SK-N-SH treated with all-trans-retinoic acid at 6 μM for 48 hours (cell line): Measurements from ENCODE around the gene KBTBD13.

ENCODE experiments used
- ARNTL ChIP-seq: fragments of 450-650 bp; formaldehyde crosslinking; IDR thresholded peaks from 2 replicates; pipeline ENCODE4 v1.5.0; 2020; ENCODE audit warnings: low read depth, mild to moderate bottlenecking, moderate library complexity, borderline replicate concordance
- CSDC2 ChIP-seq: fragments of 250-450 bp; sonication (Bioruptor Pico); IDR thresholded peaks from 2 replicates; pipeline ENCODE4 v1.5.0; 2020; ENCODE audit warnings: mild to moderate bottlenecking, moderate library complexity
- TCF4 ChIP-seq: fragments of 250-450 bp; sonication (Bioruptor Pico); IDR thresholded peaks from 2 replicates; pipeline ENCODE4 v1.8.0; 2021; ENCODE audit warnings: mild to moderate bottlenecking, moderate library complexity, borderline replicate concordance
- TF ChIP-seq, protein P1 (sequence below): fragments of 250-450 bp; sonication (Bioruptor Pico); IDR thresholded peaks from 2 replicates; pipeline ENCODE4 v1.8.0; 2021; ENCODE audit warnings: low read depth, mild to moderate bottlenecking, moderate library complexity, borderline replicate concordance
- TF ChIP-seq, protein P2 (sequence below): fragments of 250-450 bp; sonication (Bioruptor Pico); IDR thresholded peaks from 2 replicates; pipeline ENCODE4 v1.5.0; 2020; ENCODE audit warnings: mild to moderate bottlenecking, moderate library complexity
- TF ChIP-seq, protein P3 (sequence below): fragments of 250-450 bp; sonication (Bioruptor Pico); IDR thresholded peaks from 2 replicates; pipeline ENCODE4 v1.5.1; 2021; ENCODE audit warnings: mild to moderate bottlenecking, moderate library complexity

DNA sequence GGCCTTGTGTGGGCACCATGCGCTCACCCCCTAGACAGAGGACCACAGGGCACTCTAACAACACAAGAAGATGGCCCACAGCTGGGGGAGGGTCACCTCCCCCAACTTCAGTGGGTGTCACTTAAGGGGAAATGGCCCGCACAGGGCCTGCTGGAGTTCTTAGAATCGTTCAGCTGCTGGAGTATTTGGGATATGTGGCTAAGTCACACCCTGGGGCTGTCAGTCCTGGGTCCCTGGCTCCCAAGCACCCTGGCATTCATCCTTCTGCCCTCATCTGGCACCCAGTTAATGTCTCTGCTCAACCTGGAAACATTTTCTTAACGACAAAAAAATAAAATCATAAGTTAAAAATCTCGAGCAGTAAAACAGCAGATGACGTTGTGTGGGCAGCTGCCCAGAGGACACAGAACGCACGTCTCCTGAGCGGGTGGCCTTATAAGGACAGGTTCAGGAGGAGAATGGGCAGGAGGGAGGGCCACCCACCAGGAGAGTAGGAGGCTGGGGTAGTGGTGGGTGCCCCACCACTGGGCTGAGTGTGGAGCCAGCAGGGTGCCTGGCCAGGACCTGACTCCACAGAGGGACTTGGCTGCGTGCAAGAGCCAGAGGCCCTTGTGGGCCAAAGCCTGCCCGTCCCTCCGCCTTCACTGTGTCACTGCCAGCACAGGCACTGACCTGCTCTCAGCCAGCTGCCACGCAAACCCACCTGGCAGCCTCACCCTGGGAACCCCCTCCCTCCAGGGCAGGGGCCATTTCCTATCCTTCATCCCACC lies 11.5 kb downstream of the KBTBD13 start:
- TF ChIP-seq ARNTL (no peak), TCF4 (CRISPR knock-in tag) (no peak), CSDC2 (CRISPR knock-in tag) (no peak)
- TF ChIP-seq, protein P1, sequence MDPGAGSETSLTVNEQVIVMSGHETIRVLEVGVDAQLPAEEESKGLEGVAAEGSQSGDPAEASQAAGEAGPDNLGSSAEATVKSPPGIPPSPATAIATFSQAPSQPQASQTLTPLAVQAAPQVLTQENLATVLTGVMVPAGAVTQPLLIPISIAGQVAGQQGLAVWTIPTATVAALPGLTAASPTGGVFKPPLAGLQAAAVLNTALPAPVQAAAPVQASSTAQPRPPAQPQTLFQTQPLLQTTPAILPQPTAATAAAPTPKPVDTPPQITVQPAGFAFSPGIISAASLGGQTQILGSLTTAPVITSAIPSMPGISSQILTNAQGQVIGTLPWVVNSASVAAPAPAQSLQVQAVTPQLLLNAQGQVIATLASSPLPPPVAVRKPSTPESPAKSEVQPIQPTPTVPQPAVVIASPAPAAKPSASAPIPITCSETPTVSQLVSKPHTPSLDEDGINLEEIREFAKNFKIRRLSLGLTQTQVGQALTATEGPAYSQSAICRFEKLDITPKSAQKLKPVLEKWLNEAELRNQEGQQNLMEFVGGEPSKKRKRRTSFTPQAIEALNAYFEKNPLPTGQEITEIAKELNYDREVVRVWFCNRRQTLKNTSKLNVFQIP (CRISPR knock-in tag), result no peak
- TF ChIP-seq, protein P2, sequence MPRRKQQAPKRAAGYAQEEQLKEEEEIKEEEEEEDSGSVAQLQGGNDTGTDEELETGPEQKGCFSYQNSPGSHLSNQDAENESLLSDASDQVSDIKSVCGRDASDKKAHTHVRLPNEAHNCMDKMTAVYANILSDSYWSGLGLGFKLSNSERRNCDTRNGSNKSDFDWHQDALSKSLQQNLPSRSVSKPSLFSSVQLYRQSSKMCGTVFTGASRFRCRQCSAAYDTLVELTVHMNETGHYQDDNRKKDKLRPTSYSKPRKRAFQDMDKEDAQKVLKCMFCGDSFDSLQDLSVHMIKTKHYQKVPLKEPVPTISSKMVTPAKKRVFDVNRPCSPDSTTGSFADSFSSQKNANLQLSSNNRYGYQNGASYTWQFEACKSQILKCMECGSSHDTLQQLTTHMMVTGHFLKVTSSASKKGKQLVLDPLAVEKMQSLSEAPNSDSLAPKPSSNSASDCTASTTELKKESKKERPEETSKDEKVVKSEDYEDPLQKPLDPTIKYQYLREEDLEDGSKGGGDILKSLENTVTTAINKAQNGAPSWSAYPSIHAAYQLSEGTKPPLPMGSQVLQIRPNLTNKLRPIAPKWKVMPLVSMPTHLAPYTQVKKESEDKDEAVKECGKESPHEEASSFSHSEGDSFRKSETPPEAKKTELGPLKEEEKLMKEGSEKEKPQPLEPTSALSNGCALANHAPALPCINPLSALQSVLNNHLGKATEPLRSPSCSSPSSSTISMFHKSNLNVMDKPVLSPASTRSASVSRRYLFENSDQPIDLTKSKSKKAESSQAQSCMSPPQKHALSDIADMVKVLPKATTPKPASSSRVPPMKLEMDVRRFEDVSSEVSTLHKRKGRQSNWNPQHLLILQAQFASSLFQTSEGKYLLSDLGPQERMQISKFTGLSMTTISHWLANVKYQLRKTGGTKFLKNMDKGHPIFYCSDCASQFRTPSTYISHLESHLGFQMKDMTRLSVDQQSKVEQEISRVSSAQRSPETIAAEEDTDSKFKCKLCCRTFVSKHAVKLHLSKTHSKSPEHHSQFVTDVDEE, result no peak
- TF ChIP-seq, protein P3, sequence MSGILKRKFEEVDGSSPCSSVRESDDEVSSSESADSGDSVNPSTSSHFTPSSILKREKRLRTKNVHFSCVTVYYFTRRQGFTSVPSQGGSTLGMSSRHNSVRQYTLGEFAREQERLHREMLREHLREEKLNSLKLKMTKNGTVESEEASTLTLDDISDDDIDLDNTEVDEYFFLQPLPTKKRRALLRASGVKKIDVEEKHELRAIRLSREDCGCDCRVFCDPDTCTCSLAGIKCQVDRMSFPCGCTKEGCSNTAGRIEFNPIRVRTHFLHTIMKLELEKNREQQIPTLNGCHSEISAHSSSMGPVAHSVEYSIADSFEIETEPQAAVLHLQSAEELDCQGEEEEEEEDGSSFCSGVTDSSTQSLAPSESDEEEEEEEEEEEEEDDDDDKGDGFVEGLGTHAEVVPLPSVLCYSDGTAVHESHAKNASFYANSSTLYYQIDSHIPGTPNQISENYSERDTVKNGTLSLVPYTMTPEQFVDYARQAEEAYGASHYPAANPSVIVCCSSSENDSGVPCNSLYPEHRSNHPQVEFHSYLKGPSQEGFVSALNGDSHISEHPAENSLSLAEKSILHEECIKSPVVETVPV (CRISPR knock-in tag), result no peak
